ENCODE data around the gene UNK. TPM values are rescaled to one million over a fixed set of nuclear protein-coding genes. Genes with fewer than 3 reads are reported as not detected.
"Not testable (repeated sequence)": the region's sequence is repeated elsewhere in the genome, so short reads cannot be mapped to it uniquely, and the experiment has no call there.

Gene UNK
- total RNA-seq, 1 donor from 2014 or later, result 16.7 TPM

- H3K27me3 ChIP-seq (ENCODE audit: insufficient read depth, low read length), result no peaks in the 10 kb centered on the region
- no peak overlapping the region for H3K4me2 ChIP-seq (ENCODE audit: low read length)
- no peak overlapping the region for H2AFZ ChIP-seq (ENCODE audit: low read depth, low read length)
- no peak for DNase-seq (ENCODE audit: low read depth)
- H3K9me3 ChIP-seq (ENCODE audit: insufficient read depth, low read depth, low read length), result no peaks in the 10 kb centered on the region
- H3K36me3 Mint-ChIP-seq (ENCODE audit: low read depth, unreplicated experiment), result peaks cover 3% of the 10 kb centered on the region
- no peak overlapping the region for H3K4me3 ChIP-seq (ENCODE audit: insufficient read depth, low read depth, low read length)
- no peaks in the 10 kb centered on the region for H4K20me1 ChIP-seq (ENCODE audit: insufficient read depth, low read length)
- H3K9me3 Mint-ChIP-seq (ENCODE audit: unreplicated experiment), result no peaks in the 10 kb centered on the region
- H3K4me3 Mint-ChIP-seq (ENCODE audit: unreplicated experiment), result no peak overlapping the region
- peaks cover 2% of the 10 kb centered on the region for H3K4me1 Mint-ChIP-seq (ENCODE audit: low read depth, unreplicated experiment)
- H3K27ac Mint-ChIP-seq (ENCODE audit: unreplicated experiment), result peak overlapping the region; percentile 81
- H3K79me2 ChIP-seq (ENCODE audit: insufficient read depth, low read length), result no peaks in the 10 kb centered on the region
- H3K36me3 ChIP-seq (ENCODE audit: insufficient read depth, low read length), result no peaks in the 10 kb centered on the region
- no peak overlapping the region for H3K9ac ChIP-seq (ENCODE audit: low read length)
- H3K4me1 ChIP-seq (ENCODE audit: insufficient read depth, low read length), result peaks cover 8% of the 10 kb centered on the region
- no peak for TF ChIP-seq CTCF (IDR thresholded peaks at IDR 0.05; ENCODE audit: insufficient read depth, low read depth, low read length)
- no peak for TF ChIP-seq EZH2 (IDR thresholded peaks at IDR 0.05; ENCODE audit: insufficient read depth, low read length)
- H3K27ac ChIP-seq (ENCODE audit: low read depth, low read length), result no peak overlapping the region
- H3K27me3 Mint-ChIP-seq (ENCODE audit: low read depth, unreplicated experiment), result no peaks in the 10 kb centered on the region
- no peak for FAIRE-seq
Observed at GRCh38 chr17:75861927-75862317, 77.3 kb downstream of the UNK start.

GRCh38 chr17:75864448-75864871 is 79.9 kb downstream of the UNK start:
- Mint-ChIP-seq H3K9me3 (ENCODE audit: unreplicated experiment) (no peaks in the 10 kb centered on the region), H3K4me1 (ENCODE audit: low read depth, unreplicated experiment) (peaks cover 2% of the 10 kb centered on the region), H3K4me3 (ENCODE audit: unreplicated experiment) (no peak overlapping the region), H3K36me3 (ENCODE audit: low read depth, unreplicated experiment) (peaks cover 3% of the 10 kb centered on the region), H3K27ac (ENCODE audit: unreplicated experiment) (no peak overlapping the region), H3K27me3 (ENCODE audit: low read depth, unreplicated experiment) (no peaks in the 10 kb centered on the region)
- Histone ChIP-seq H2AFZ (ENCODE audit: low read depth, low read length) (peak overlapping the region; percentile 23), H3K4me2 (ENCODE audit: low read length) (peak overlapping the region; percentile 45), H3K9me3 (ENCODE audit: insufficient read depth, low read depth, low read length) (no peaks in the 10 kb centered on the region), H3K27ac (ENCODE audit: low read depth, low read length) (no peak overlapping the region), H4K20me1 (ENCODE audit: insufficient read depth, low read length) (no peaks in the 10 kb centered on the region), H3K36me3 (ENCODE audit: insufficient read depth, low read length) (no peaks in the 10 kb centered on the region), H3K79me2 (ENCODE audit: insufficient read depth, low read length) (no peaks in the 10 kb centered on the region), H3K27me3 (ENCODE audit: insufficient read depth, low read length) (no peaks in the 10 kb centered on the region), H3K9ac (ENCODE audit: low read length) (peak overlapping the region; percentile 43), H3K4me1 (ENCODE audit: insufficient read depth, low read length) (peaks cover 13% of the 10 kb centered on the region), H3K4me3 (ENCODE audit: insufficient read depth, low read depth, low read length) (peak overlapping the region; percentile 15)
- FAIRE-seq (no peak), DNase-seq (ENCODE audit: low read depth) (peak; percentile 49)
- TF ChIP-seq CTCF (IDR thresholded peaks at IDR 0.05; ENCODE audit: insufficient read depth, low read depth, low read length), result no peak
- TF ChIP-seq EZH2 (IDR thresholded peaks at IDR 0.05; ENCODE audit: insufficient read depth, low read length), result no peak

GRCh38 chr17:75864887-75865286 is 80.3 kb downstream of the UNK start:
- H4K20me1 ChIP-seq (ENCODE audit: insufficient read depth, low read length); H3K36me3 Mint-ChIP-seq (ENCODE audit: low read depth, unreplicated experiment); H3K4me3 ChIP-seq (ENCODE audit: insufficient read depth, low read depth, low read length); H3K36me3 ChIP-seq (ENCODE audit: insufficient read depth, low read length); H3K9me3 ChIP-seq (ENCODE audit: insufficient read depth, low read depth, low read length); H3K4me3 Mint-ChIP-seq (ENCODE audit: unreplicated experiment); H3K4me1 Mint-ChIP-seq (ENCODE audit: low read depth, unreplicated experiment); H3K79me2 ChIP-seq (ENCODE audit: insufficient read depth, low read length); H3K27me3 Mint-ChIP-seq (ENCODE audit: low read depth, unreplicated experiment); H3K9me3 Mint-ChIP-seq (ENCODE audit: unreplicated experiment); FAIRE-seq; H3K27ac ChIP-seq (ENCODE audit: low read depth, low read length); DNase-seq (ENCODE audit: low read depth); H3K27me3 ChIP-seq (ENCODE audit: insufficient read depth, low read length); H3K27ac Mint-ChIP-seq (ENCODE audit: unreplicated experiment); H2AFZ ChIP-seq (ENCODE audit: low read depth, low read length); H3K9ac ChIP-seq (ENCODE audit: low read length): not testable (repeated sequence)
- H3K4me2 ChIP-seq (ENCODE audit: low read length), result peak overlapping the region; percentile 45
- peaks cover 16% of the 10 kb centered on the region for H3K4me1 ChIP-seq (ENCODE audit: insufficient read depth, low read length)

- H3K36me3 ChIP-seq (ENCODE audit: insufficient read depth, low read length); H3K4me2 ChIP-seq (ENCODE audit: low read length); DNase-seq (ENCODE audit: low read depth); H3K9ac ChIP-seq (ENCODE audit: low read length); H3K27ac ChIP-seq (ENCODE audit: low read depth, low read length); H2AFZ ChIP-seq (ENCODE audit: low read depth, low read length); H3K9me3 ChIP-seq (ENCODE audit: insufficient read depth, low read depth, low read length); H3K4me1 Mint-ChIP-seq (ENCODE audit: low read depth, unreplicated experiment); H3K27me3 Mint-ChIP-seq (ENCODE audit: low read depth, unreplicated experiment); H3K4me3 Mint-ChIP-seq (ENCODE audit: unreplicated experiment); H4K20me1 ChIP-seq (ENCODE audit: insufficient read depth, low read length); H3K79me2 ChIP-seq (ENCODE audit: insufficient read depth, low read length); H3K27me3 ChIP-seq (ENCODE audit: insufficient read depth, low read length); H3K36me3 Mint-ChIP-seq (ENCODE audit: low read depth, unreplicated experiment); H3K4me3 ChIP-seq (ENCODE audit: insufficient read depth, low read depth, low read length); FAIRE-seq; H3K9me3 Mint-ChIP-seq (ENCODE audit: unreplicated experiment): not testable (repeated sequence)
- peak overlapping the region; percentile 2 for H3K27ac Mint-ChIP-seq (ENCODE audit: unreplicated experiment)
- peaks cover 16% of the 10 kb centered on the region for H3K4me1 ChIP-seq (ENCODE audit: insufficient read depth, low read length)
Observed at GRCh38 chr17:75865404-75866188, 81.0 kb downstream of the UNK start.

All from astrocyte (in vitro differentiated cells and primary cell).